A673 (cell line): ENCODE results near the gene PEAK3.

Experiments used
- CTCF ChIP-seq: fragments of 300-800, 200-600 bp; sonication (generic); conservative IDR thresholded peaks from 2 replicates; pipeline ENCODE4 v1.5.1; 2017; ENCODE audit warnings: low read depth, mild to moderate bottlenecking, antibody characterized with exemption, low read length, moderate library complexity, mixed read lengths
- EZH2 ChIP-seq: fragments of 200-600 bp; sonication (generic); IDR thresholded peaks from 2 replicates; pipeline ENCODE4 v1.6.1; 2017; ENCODE audit warnings: borderline replicate concordance, low read depth, mild to moderate bottlenecking, mixed read lengths, antibody characterized with exemption, low read length; ENCODE audit not compliant: poor library complexity, severe bottlenecking

DNA sequence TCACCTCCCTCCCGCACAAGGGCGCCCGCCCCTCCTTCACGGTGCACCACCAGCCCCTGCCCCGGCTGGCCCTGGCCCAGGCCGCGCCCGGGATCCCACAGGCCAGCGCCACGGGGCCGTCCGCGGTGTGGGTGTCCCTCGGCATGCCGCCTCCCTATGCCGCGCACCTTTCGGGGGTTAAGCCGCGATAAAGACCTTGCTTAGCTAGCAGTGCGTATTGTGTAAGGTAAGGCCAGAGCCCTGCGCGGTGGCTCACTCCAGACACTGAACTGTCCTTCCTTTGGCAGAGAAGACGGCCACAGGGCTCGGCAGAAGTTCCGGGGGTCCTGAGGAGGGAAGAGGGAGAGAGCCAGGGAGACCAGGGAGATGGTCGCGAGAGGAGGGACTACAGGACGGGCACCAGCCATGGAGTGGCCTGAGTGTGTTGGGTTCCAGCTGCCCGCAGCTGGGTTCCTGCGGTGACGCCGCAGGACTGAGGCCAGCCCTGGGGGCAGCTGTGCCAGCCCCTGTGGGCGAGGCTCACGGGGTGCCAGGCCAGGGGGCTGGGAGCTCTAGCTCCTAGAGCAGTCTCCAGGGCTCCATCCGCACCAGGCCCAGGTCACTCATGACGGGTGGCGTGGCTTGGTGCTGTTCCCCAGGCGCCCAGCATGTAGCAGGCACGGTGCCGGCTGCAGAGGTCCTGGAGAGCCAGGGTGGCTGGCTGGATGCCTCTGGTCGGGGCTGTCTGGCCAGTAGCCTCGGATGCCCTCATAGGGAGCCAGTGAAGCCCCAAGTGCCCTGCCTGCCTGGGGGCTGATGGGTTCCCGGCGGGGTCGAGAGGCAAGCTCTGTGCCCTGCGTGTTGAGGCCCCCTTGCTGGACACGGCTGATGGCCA is 53.6 kb downstream of the PEAK3 start:
- TF ChIP-seq CTCF (no peak), EZH2 (no peak)
